Testis (tissue), 3 donors: ENCODE measurements around the gene DMBT1. TPM values are rescaled to one million over a fixed set of nuclear protein-coding genes. Genes with fewer than 3 reads are reported as not detected.

ENCODE experiments used
- DNase-seq: peaks from one replicate; pipeline ENCODE4 v3.0.0-alpha.2; 2019
- H3K27ac ChIP-seq, 2 donors: fragments of 200-600 bp; sonication (generic); one replicate each; pipeline ENCODE4 v1.5.1; 2019
- H3K27me3 ChIP-seq: fragments of 200-600 bp; sonication (generic); one replicate; pipeline ENCODE4 v1.5.1; 2019
- H3K36me3 ChIP-seq: fragments of 200-600 bp; sonication (generic); one replicate; pipeline ENCODE4 v1.5.1; 2017; ENCODE audit warnings: low read depth; ENCODE audit errors: missing control alignments
- H3K4me1 ChIP-seq: fragments of 200-600 bp; sonication (generic); one replicate; pipeline ENCODE4 v1.5.1; 2019
- H3K4me3 ChIP-seq, 2 donors: fragments of 200-600 bp; sonication (generic); one replicate each; pipeline ENCODE4 v1.5.1; 2017 to 2019
- H3K9me3 ChIP-seq: fragments of 200-600 bp; sonication (generic); one replicate; pipeline ENCODE4 v1.5.1; 2017
- POLR2A ChIP-seq: fragments of 450-650 bp; IDR thresholded peaks from one replicate; pipeline ENCODE4 v1.6.1; 2017; ENCODE audit warnings: antibody characterized with exemption, mild to moderate bottlenecking, moderate library complexity
- WGBS, 2 donors: methylation state at CpG; one replicate each; pipeline ENCODE4 v1.1.5; 2018; 5-methylcytosine and 5-hydroxymethylcytosine counted together
- intact Hi-C: fragments of 100-400 bp; cut with DNase I; formaldehyde crosslinking; loops from one replicate; pipeline ENCODE4 v1.15.1; 2023; ENCODE audit warnings: low total_unique reads
- polyA plus RNA-seq: library from polyadenylated mRNA; stranded (reverse); fragments of 350-450 nt; fragmentation: Illumina TruSeq; extraction: RNeasy Lipid Tissue Mini Kit (QIAGEN cat#74804); gene quantifications from one replicate; pipeline ENCODE4 v1.2.3, GENCODE V29; 2014; ENCODE audit warnings: low read depth, low replicate concordance; ENCODE audit not compliant: insufficient read depth
- total RNA-seq, 2 donors: library from RNA; depleted of rRNA; stranded (reverse); fragments of >200 nt; gene quantifications; one replicate each; pipeline ENCODE4 v1.2.3, GENCODE V29; 2016
- TF ChIP-seq, protein P1 (sequence below), 3 experiments: fragments of 450-650 bp in 2 of 3; fragments of 200-600 bp in 1 of 3; sonication (generic) in 1 of 3; IDR thresholded peaks; one replicate each; pipeline ENCODE4 v1.5.1; 2016 to 2019; ENCODE audit warnings: antibody characterized with exemption in 3 of 3, mild to moderate bottlenecking in 2 of 3, moderate library complexity in 1 of 3

DMBT1 gene
- total and polyA plus RNA-seq, 3 donors from 2014 or later, result 0.87 to 2.7 (median 1.2) TPM

DNA sequence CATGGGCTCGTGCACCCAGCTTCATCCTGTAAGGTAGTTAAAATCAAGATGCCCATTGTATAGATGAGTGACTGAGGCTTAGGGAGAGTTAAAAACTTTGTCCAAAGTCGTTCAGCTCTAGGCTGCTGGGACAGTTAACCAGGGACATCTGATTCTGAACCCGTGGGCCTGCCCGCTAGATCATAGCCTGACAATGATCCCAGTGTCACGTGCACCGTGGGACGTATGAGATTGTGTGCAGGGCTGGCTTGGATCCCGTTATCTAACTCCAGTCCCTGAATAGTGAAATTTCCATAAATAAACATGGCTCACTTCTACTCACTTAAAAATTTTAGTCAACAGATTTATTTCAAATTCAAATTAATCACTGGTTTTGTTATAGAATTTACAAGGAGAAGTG lies 114.2 kb downstream of the DMBT1 start:
- no peaks in the 10 kb centered on the region for H3K36me3 ChIP-seq
- no peaks in the 10 kb centered on the region for H3K9me3 ChIP-seq
- 69 to 84% methylated on average over 8 of the region's 8 CpGs for WGBS, 2 donors
- no peak overlapping the region for H3K4me3 ChIP-seq
- intact Hi-C loops, result no loop called here
- no peak for DNase-seq
- H3K27me3 ChIP-seq, result no peaks in the 10 kb centered on the region
- no peak for TF ChIP-seq POLR2A
- TF ChIP-seq, protein P1, sequence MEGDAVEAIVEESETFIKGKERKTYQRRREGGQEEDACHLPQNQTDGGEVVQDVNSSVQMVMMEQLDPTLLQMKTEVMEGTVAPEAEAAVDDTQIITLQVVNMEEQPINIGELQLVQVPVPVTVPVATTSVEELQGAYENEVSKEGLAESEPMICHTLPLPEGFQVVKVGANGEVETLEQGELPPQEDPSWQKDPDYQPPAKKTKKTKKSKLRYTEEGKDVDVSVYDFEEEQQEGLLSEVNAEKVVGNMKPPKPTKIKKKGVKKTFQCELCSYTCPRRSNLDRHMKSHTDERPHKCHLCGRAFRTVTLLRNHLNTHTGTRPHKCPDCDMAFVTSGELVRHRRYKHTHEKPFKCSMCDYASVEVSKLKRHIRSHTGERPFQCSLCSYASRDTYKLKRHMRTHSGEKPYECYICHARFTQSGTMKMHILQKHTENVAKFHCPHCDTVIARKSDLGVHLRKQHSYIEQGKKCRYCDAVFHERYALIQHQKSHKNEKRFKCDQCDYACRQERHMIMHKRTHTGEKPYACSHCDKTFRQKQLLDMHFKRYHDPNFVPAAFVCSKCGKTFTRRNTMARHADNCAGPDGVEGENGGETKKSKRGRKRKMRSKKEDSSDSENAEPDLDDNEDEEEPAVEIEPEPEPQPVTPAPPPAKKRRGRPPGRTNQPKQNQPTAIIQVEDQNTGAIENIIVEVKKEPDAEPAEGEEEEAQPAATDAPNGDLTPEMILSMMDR (IDR thresholded peaks at IDR 0.05), result no peak
- H3K4me1 ChIP-seq, result no peaks in the 10 kb centered on the region
- no peak overlapping the region for H3K27ac ChIP-seq

DNA sequence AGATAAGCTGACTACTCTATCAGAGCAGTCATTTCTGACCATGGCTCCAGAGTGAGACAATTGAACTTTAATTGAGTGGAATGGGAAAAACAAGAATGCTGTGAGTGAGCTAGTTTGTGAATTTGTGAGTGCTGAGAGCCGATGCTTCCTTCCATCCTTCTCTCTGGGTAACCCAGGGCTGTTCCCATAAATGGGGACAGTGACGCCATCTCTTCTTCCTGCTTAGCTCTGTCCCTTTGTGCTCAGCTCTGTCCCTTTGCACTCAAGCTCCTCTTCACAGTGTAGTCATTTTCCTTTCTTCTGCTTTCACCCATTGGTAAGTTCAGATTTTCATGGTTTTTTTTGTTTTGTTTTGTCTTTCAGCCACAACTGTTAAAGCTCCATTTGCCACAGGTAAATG lies 114.7 kb downstream of the DMBT1 start:
- Histone ChIP-seq H3K9me3 (no peaks in the 10 kb centered on the region), H3K36me3 (no peaks in the 10 kb centered on the region), H3K4me1 (no peaks in the 10 kb centered on the region), H3K27ac (no peak overlapping the region), H3K4me3 (no peak overlapping the region), H3K27me3 (no peaks in the 10 kb centered on the region)
- WGBS, 2 donors, result 80 to 93% methylated on average over 2 of the region's 2 CpGs
- intact Hi-C loops, result no loop called here
- no peak for TF ChIP-seq POLR2A
- TF ChIP-seq, protein P1 (IDR thresholded peaks at IDR 0.05), result no peak
- no peak for DNase-seq

DNA sequence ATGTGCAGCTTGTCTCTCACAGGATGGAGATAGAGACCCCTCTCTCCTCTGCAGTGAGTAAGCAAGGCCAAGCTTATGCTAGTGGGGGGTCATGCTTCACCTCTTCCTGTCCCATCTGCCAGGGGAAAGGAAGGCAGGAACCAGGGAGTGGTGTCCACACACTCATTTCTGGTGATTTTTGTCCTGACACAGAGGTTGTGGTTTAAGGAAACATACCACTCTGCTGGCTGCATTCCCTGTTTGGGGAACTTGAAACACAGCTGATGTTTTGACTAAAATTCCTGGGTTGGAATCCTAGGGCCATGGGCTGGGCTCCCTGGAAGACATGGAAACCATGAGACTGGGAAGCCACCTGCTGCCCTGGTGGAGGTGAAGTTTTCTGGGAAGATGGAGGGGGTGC lies 117.7 kb downstream of the DMBT1 start:
- H3K36me3 ChIP-seq, result no peaks in the 10 kb centered on the region
- H3K9me3 ChIP-seq, result no peaks in the 10 kb centered on the region
- H3K27ac ChIP-seq, result no peak overlapping the region
- no peaks in the 10 kb centered on the region for H3K27me3 ChIP-seq
- H3K4me3 ChIP-seq, result no peak overlapping the region
- DNase-seq, result no peak
- intact Hi-C loops, result no loop called here
- H3K4me1 ChIP-seq, result no peaks in the 10 kb centered on the region
- TF ChIP-seq, protein P1 (IDR thresholded peaks at IDR 0.05), result no peak
- TF ChIP-seq POLR2A, result no peak

DNA sequence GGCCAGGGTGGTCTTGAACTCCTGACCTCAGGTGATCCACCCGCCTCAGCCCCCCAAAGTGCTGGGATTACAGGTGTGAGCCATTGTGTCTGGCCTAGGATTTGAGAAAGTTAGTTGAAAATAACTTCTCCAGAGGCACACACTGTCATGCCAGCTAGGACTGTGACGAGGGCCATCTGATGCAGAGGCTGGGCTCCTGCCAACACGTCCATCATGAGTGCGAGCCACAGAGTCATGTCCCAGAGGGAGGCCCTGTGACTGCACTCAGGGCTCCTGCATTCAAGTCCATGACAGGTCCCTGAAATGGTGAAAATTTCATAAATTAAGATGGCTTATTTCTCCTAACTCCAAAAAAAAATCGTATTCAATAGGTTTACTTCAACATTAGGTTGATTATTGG lies 122.0 kb downstream of the DMBT1 start:
- no peak overlapping the region for H3K27ac ChIP-seq
- no peaks in the 10 kb centered on the region for H3K27me3 ChIP-seq
- no peak for DNase-seq
- WGBS, 2 donors, result 90 to 91% methylated on average over 5 of the region's 5 CpGs
- no peak overlapping the region for H3K4me3 ChIP-seq
- H3K36me3 ChIP-seq, result no peaks in the 10 kb centered on the region
- intact Hi-C loops, result no loop called here
- no peak for TF ChIP-seq POLR2A
- TF ChIP-seq, protein P1 (IDR thresholded peaks at IDR 0.05), result no peak
- no peaks in the 10 kb centered on the region for H3K9me3 ChIP-seq
- no peaks in the 10 kb centered on the region for H3K4me1 ChIP-seq

DNA sequence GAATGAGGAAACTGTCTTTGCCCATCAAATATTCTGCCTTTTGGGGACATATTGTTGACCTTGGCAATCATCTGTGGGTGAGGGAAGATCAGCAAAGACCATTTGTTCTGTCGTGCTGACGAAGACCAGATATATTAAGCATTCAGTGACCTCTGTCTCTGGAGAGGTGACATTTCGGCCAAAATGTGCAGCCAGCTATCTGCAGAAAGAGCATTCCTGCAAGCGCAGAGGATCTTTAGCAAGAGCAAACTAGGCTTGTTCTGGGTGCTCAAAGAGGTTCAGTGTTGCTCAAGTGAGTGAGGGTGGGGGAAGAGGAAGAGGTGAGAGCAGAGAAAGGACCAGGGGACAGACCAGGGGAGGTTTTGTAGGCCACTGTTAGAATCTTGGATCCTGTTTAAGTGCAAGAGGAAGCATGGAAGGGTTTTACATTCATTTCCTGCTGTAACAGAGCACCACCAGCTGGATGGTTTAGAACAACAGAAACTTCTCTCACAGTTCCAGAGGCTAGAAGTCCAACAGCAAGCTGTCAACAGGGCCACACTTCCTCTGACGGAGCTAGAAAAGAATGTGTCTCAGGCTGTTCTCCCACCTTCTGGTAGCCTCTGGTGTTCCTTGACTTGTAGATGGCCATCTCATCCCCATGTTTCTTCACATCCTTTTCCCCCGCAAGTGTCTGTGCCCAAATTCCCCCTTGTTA lies 127.9 kb downstream of the DMBT1 start:
- peak overlapping the region in 1 of 2 donors; percentile 55 for H3K27ac ChIP-seq
- 38 to 47% methylated on average over 6 of the region's 6 CpGs for WGBS, 2 donors
- intact Hi-C loops, result no loop called here
- H3K9me3 ChIP-seq, result no peaks in the 10 kb centered on the region
- H3K36me3 ChIP-seq, result no peaks in the 10 kb centered on the region
- H3K27me3 ChIP-seq, result no peaks in the 10 kb centered on the region
- TF ChIP-seq, protein P1 (IDR thresholded peaks at IDR 0.05), result no peak
- no peak for TF ChIP-seq POLR2A
- no peak overlapping the region for H3K4me3 ChIP-seq
- H3K4me1 ChIP-seq, result no peaks in the 10 kb centered on the region
- peak; percentile 52 for DNase-seq
